Activated CD4-positive, alpha-beta T cell treated with anti-CD3 and anti-CD28 coated beads, Interleukin-2, amount 10 ng/mL, durations not matched to agents 7 days and 5 days (primary cell): Measurements from ENCODE around the gene PTPRN2. TPM values are rescaled to one million over a fixed set of nuclear protein-coding genes. Genes with fewer than 3 reads are reported as not detected.

Source experiments
- CTCF ChIA-PET: fragments of 350-600 bp; sonication (Branson Sonifier 250); formaldehyde crosslinking; loops from one replicate; lab custom pipeline; 2021; ENCODE audit warnings: antibody characterized with exemption; lab: Charles Lee
- POLR2A ChIA-PET: fragments of 350-600 bp; sonication (Branson Sonifier 250); formaldehyde crosslinking; loops from one replicate; lab custom pipeline; 2021; ENCODE audit warnings: antibody characterized with exemption; lab: Charles Lee
- DNase-seq: peaks from one replicate; pipeline ENCODE4 v3.0.0-alpha.2; 2020
- H3K27ac Mint-ChIP-seq: one replicate; pipeline ENCODE4 v1.8.0; 2021; ENCODE audit warnings: mild to moderate bottlenecking, moderate library complexity, mixed read lengths
- H3K27me3 Mint-ChIP-seq: one replicate; pipeline ENCODE4 v1.8.0; 2021; ENCODE audit warnings: mixed read lengths
- H3K36me3 Mint-ChIP-seq: one replicate; pipeline ENCODE4 v1.8.0; 2021; ENCODE audit warnings: low read depth, mixed read lengths
- H3K4me1 Mint-ChIP-seq: one replicate; pipeline ENCODE4 v1.8.0; 2021; ENCODE audit warnings: mixed read lengths
- H3K4me3 Mint-ChIP-seq: one replicate; pipeline ENCODE4 v1.8.0; 2021; ENCODE audit warnings: mild to moderate bottlenecking, moderate library complexity, mixed read lengths
- H3K9me3 Mint-ChIP-seq: one replicate; pipeline ENCODE4 v1.8.0; 2021; ENCODE audit warnings: mixed read lengths
- total RNA-seq, 2 experiments: library from RNA; stranded (reverse); gene quantifications; one replicate each; pipeline ENCODE4 v1.2.3, GENCODE V29; 2021

Gene PTPRN2
- total RNA-seq, 2 experiments from 2014 or later: 2.6 to 2.7 TPM

- Mint-ChIP-seq H3K36me3 (no peaks in the 10 kb centered on the region), H3K27me3 (no peaks in the 10 kb centered on the region)
- DNase-seq: no peak
Measured at GRCh38 chr7:157800281-157800680, 787.3 kb downstream of the PTPRN2 start.

GRCh38 chr7:157799076-157799685, 788.4 kb downstream of the PTPRN2 start:
- H3K9me3 Mint-ChIP-seq: no peaks in the 10 kb centered on the region
- H3K27me3 Mint-ChIP-seq: no peaks in the 10 kb centered on the region
- no peak for DNase-seq
- H3K27ac Mint-ChIP-seq: no peak overlapping the region
- H3K4me3 Mint-ChIP-seq: no peak overlapping the region
- no peaks in the 10 kb centered on the region for H3K36me3 Mint-ChIP-seq
- ChIA-PET CTCF (interaction anchor here (0.6 kb wide), 1 partner anchor 500 kb away, joined by 3 read pairs; no protein-coding TSS in a partner anchor), POLR2A (no interaction called here)
- no peaks in the 10 kb centered on the region for H3K4me1 Mint-ChIP-seq

More at GRCh38 chr7:157800281-157800680, 787.3 kb downstream of the PTPRN2 start:
- Mint-ChIP-seq H3K9me3 (no peaks in the 10 kb centered on the region), H3K4me1 (no peaks in the 10 kb centered on the region), H3K27ac (no peak overlapping the region), H3K4me3 (no peak overlapping the region)
- CTCF ChIA-PET: no interaction called here
- POLR2A ChIA-PET: no interaction called here

GRCh38 chr7:157797361-157797760, 790.3 kb downstream of the PTPRN2 start:
- no peak for DNase-seq
- Mint-ChIP-seq H3K27ac (no peak overlapping the region), H3K4me1 (no peaks in the 10 kb centered on the region), H3K27me3 (no peaks in the 10 kb centered on the region), H3K4me3 (no peak overlapping the region), H3K36me3 (no peaks in the 10 kb centered on the region), H3K9me3 (no peaks in the 10 kb centered on the region)
- CTCF ChIA-PET: no interaction called here
- POLR2A ChIA-PET: no interaction called here

GRCh38 chr7:157796846-157797245, 790.8 kb downstream of the PTPRN2 start:
- CTCF ChIA-PET: no interaction called here

GRCh38 chr7:157795643-157796042, 792.0 kb downstream of the PTPRN2 start:
- H3K27ac Mint-ChIP-seq: no peak overlapping the region
- H3K36me3 Mint-ChIP-seq: no peaks in the 10 kb centered on the region
- H3K4me3 Mint-ChIP-seq: no peak overlapping the region
- CTCF ChIA-PET: no interaction called here
- no peak for DNase-seq
- H3K27me3 Mint-ChIP-seq: no peaks in the 10 kb centered on the region
- H3K9me3 Mint-ChIP-seq: no peaks in the 10 kb centered on the region
- no peaks in the 10 kb centered on the region for H3K4me1 Mint-ChIP-seq
- POLR2A ChIA-PET: no interaction called here

More at GRCh38 chr7:157796846-157797245, 790.8 kb downstream of the PTPRN2 start:
- Mint-ChIP-seq H3K27me3 (no peaks in the 10 kb centered on the region), H3K27ac (no peak overlapping the region), H3K4me1 (no peaks in the 10 kb centered on the region), H3K4me3 (no peak overlapping the region), H3K9me3 (no peaks in the 10 kb centered on the region), H3K36me3 (no peaks in the 10 kb centered on the region)
- POLR2A ChIA-PET: no interaction called here
- DNase-seq: no peak

GRCh38 chr7:157795199-157795598, 792.4 kb downstream of the PTPRN2 start:
- POLR2A ChIA-PET: no interaction called here
- H3K4me3 Mint-ChIP-seq: no peak overlapping the region
- H3K36me3 Mint-ChIP-seq: no peaks in the 10 kb centered on the region
- no peak overlapping the region for H3K27ac Mint-ChIP-seq
- DNase-seq: no peak
- no peaks in the 10 kb centered on the region for H3K27me3 Mint-ChIP-seq
- H3K4me1 Mint-ChIP-seq: no peaks in the 10 kb centered on the region
- CTCF ChIA-PET: no interaction called here
- H3K9me3 Mint-ChIP-seq: no peaks in the 10 kb centered on the region

GRCh38 chr7:157794746-157795065, 792.9 kb downstream of the PTPRN2 start:
- Mint-ChIP-seq H3K27me3 (no peaks in the 10 kb centered on the region), H3K36me3 (no peaks in the 10 kb centered on the region), H3K9me3 (no peaks in the 10 kb centered on the region), H3K27ac (no peak overlapping the region), H3K4me3 (no peak overlapping the region), H3K4me1 (no peaks in the 10 kb centered on the region)
- POLR2A ChIA-PET: no interaction called here
- CTCF ChIA-PET: interaction anchor here (0.7 kb wide), 1 partner anchor 592 kb away, joined by 3 read pairs; no protein-coding TSS in a partner anchor
- no peak for DNase-seq

GRCh38 chr7:157793973-157794745, 793.5 kb downstream of the PTPRN2 start:
- CTCF ChIA-PET: interaction anchor here (0.7 kb wide), 1 partner anchor 592 kb away, joined by 3 read pairs; no protein-coding TSS in a partner anchor
- no peaks in the 10 kb centered on the region for H3K9me3 Mint-ChIP-seq
- H3K27me3 Mint-ChIP-seq: no peaks in the 10 kb centered on the region
- H3K4me3 Mint-ChIP-seq: no peak overlapping the region
- DNase-seq: no peak
- no peaks in the 10 kb centered on the region for H3K36me3 Mint-ChIP-seq
- POLR2A ChIA-PET: no interaction called here
- H3K27ac Mint-ChIP-seq: no peak overlapping the region
- H3K4me1 Mint-ChIP-seq: no peaks in the 10 kb centered on the region

- CTCF ChIA-PET: no interaction called here
- H3K9me3 Mint-ChIP-seq: no peaks in the 10 kb centered on the region
- DNase-seq: no peak
- POLR2A ChIA-PET: no interaction called here
- H3K36me3 Mint-ChIP-seq: no peaks in the 10 kb centered on the region
- H3K4me1 Mint-ChIP-seq: no peaks in the 10 kb centered on the region
- no peak overlapping the region for H3K27ac Mint-ChIP-seq
- no peak overlapping the region for H3K4me3 Mint-ChIP-seq
- no peaks in the 10 kb centered on the region for H3K27me3 Mint-ChIP-seq
Measured at GRCh38 chr7:157793087-157793353, 794.6 kb downstream of the PTPRN2 start.

GRCh38 chr7:157792241-157793086, 795.2 kb downstream of the PTPRN2 start:
- CTCF ChIA-PET: no interaction called here
- no peaks in the 10 kb centered on the region for H3K4me1 Mint-ChIP-seq
- no peaks in the 10 kb centered on the region for H3K27me3 Mint-ChIP-seq
- POLR2A ChIA-PET: no interaction called here
- H3K9me3 Mint-ChIP-seq: no peaks in the 10 kb centered on the region
- no peaks in the 10 kb centered on the region for H3K36me3 Mint-ChIP-seq
- no peak for DNase-seq
- no peak overlapping the region for H3K4me3 Mint-ChIP-seq
- no peak overlapping the region for H3K27ac Mint-ChIP-seq

- no peaks in the 10 kb centered on the region for H3K36me3 Mint-ChIP-seq
- no peak overlapping the region for H3K27ac Mint-ChIP-seq
- DNase-seq: no peak
- CTCF ChIA-PET: no interaction called here
- POLR2A ChIA-PET: no interaction called here
- H3K27me3 Mint-ChIP-seq: no peaks in the 10 kb centered on the region
- no peaks in the 10 kb centered on the region for H3K9me3 Mint-ChIP-seq
- no peak overlapping the region for H3K4me3 Mint-ChIP-seq
- H3K4me1 Mint-ChIP-seq: no peaks in the 10 kb centered on the region
Measured at GRCh38 chr7:157791666-157792065, 796.0 kb downstream of the PTPRN2 start.

GRCh38 chr7:157791261-157791660, 796.4 kb downstream of the PTPRN2 start:
- no peaks in the 10 kb centered on the region for H3K4me1 Mint-ChIP-seq

GRCh38 chr7:157789942-157790341, 797.7 kb downstream of the PTPRN2 start:
- DNase-seq: no peak
- CTCF ChIA-PET: no interaction called here
- H3K9me3 Mint-ChIP-seq: no peaks in the 10 kb centered on the region
- no peak overlapping the region for H3K4me3 Mint-ChIP-seq
- H3K27me3 Mint-ChIP-seq: no peaks in the 10 kb centered on the region
- POLR2A ChIA-PET: no interaction called here
- no peaks in the 10 kb centered on the region for H3K36me3 Mint-ChIP-seq
- H3K27ac Mint-ChIP-seq: no peak overlapping the region
- H3K4me1 Mint-ChIP-seq: no peaks in the 10 kb centered on the region

More at GRCh38 chr7:157791261-157791660, 796.4 kb downstream of the PTPRN2 start:
- no peaks in the 10 kb centered on the region for H3K27me3 Mint-ChIP-seq
- H3K27ac Mint-ChIP-seq: no peak overlapping the region
- no peak overlapping the region for H3K4me3 Mint-ChIP-seq
- ChIA-PET CTCF (no interaction called here), POLR2A (no interaction called here)
- H3K9me3 Mint-ChIP-seq: no peaks in the 10 kb centered on the region
- DNase-seq: no peak
- H3K36me3 Mint-ChIP-seq: no peaks in the 10 kb centered on the region
